22Rv1 (cell line): ENCODE data around the gene SH3TC2.

Experiments used
- ZFX ChIP-seq: fragments of 450-650 bp; IDR thresholded peaks from 2 replicates; pipeline ENCODE4 v1.6.1; 2017; ENCODE audit warnings: antibody characterized with exemption, borderline replicate concordance
- TF ChIP-seq, protein P1 (sequence below): fragments of 450-650 bp; IDR thresholded peaks from 2 replicates; pipeline ENCODE4 v1.5.1; 2017; ENCODE audit warnings: mild to moderate bottlenecking

GRCh38 chr5:149035372-149035790 is 27.5 kb downstream of the SH3TC2 start:
- TF ChIP-seq, protein P1, sequence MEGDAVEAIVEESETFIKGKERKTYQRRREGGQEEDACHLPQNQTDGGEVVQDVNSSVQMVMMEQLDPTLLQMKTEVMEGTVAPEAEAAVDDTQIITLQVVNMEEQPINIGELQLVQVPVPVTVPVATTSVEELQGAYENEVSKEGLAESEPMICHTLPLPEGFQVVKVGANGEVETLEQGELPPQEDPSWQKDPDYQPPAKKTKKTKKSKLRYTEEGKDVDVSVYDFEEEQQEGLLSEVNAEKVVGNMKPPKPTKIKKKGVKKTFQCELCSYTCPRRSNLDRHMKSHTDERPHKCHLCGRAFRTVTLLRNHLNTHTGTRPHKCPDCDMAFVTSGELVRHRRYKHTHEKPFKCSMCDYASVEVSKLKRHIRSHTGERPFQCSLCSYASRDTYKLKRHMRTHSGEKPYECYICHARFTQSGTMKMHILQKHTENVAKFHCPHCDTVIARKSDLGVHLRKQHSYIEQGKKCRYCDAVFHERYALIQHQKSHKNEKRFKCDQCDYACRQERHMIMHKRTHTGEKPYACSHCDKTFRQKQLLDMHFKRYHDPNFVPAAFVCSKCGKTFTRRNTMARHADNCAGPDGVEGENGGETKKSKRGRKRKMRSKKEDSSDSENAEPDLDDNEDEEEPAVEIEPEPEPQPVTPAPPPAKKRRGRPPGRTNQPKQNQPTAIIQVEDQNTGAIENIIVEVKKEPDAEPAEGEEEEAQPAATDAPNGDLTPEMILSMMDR, result peak; percentile 90
- no peak for TF ChIP-seq ZFX
